Neuron (in vitro differentiated cells): ENCODE measurements around the gene ASS1.

Experiments used
- H2AFZ ChIP-seq: one replicate; pipeline ENCODE4 v1.6.1; 2013; ENCODE audit warnings: low read depth, mild to moderate bottlenecking, inconsistent platforms, low read length, moderate library complexity
- H3K27me3 ChIP-seq: one replicate; pipeline ENCODE4 v1.6.1; 2013; ENCODE audit warnings: low read length; ENCODE audit not compliant: insufficient read depth
- H3K36me3 ChIP-seq: one replicate; pipeline ENCODE4 v1.6.1; 2013; ENCODE audit warnings: low read length; ENCODE audit not compliant: insufficient read depth
- H3K4me1 ChIP-seq: one replicate; pipeline ENCODE4 v1.6.1; 2013; ENCODE audit warnings: low read length; ENCODE audit not compliant: insufficient read depth
- H3K4me3 ChIP-seq: 2 replicates; pipeline ENCODE4 v1.5.1; 2013; ENCODE audit warnings: mild to moderate bottlenecking, low read length, moderate library complexity
- H3K9me3 ChIP-seq: one replicate; pipeline ENCODE4 v1.6.1; 2013; ENCODE audit warnings: low read length

The ASS1 gene

GRCh38 chr9:130424595-130425454 lies 19.9 kb upstream of the ASS1 start:
- H3K9me3 ChIP-seq: no peaks in the 10 kb centered on the region
- peaks cover 40% of the 10 kb centered on the region for H3K27me3 ChIP-seq
- no peaks in the 10 kb centered on the region for H3K36me3 ChIP-seq
- H2AFZ ChIP-seq: no peak overlapping the region
- H3K4me1 ChIP-seq: no peaks in the 10 kb centered on the region
- H3K4me3 ChIP-seq: no peak overlapping the region

DNA sequence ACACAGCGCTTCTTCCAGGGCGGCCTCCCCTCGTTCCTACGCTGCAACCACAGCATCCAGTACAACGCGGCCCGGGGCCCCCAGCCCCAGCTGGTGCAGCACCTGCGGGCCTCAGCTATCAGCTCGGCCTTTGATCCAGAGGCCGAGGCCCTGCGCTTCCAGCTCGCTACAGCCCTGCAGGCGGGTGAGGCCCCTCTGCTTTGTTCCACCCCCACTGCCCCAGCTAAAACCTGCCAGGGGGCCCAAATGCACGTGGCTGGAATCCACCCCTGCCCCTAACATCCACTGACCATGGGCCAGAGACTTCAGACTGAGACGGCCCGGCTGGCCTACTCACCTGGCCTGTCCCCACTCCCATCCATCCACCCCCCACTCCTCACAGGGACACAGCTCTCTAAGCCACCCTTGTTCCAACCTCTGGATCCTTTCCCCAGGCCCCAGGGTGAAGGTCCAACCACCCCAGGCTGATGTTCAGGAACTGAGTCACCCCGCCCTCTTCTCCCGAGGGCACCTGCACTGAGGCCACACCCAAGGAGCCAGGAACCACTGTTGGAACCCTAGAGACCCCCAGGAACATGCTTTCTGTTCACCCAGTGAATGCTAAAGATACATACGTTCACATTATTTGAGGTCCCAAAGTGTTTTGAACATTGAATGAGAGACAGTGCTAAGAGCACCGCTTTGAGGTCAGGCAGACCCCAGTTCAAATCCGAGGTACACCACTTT lies 18.9 kb upstream of the ASS1 start:
- H3K36me3 ChIP-seq: no peaks in the 10 kb centered on the region
- H3K27me3 ChIP-seq: peaks cover 46% of the 10 kb centered on the region

DNA sequence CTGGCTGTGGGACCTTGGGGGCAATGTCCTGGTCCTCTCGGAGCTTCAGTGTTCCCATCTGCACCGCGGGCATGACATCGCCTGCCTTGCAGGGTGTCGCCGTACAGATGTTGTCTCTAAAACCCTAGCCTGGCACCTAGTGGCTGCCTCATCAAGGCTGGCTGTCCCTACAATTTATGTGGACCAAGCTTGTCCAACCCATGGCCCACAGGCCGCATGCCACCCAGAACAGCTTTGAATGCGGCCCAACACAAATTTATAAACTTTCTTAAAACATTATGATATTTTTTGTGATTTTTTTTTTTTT lies 18.3 kb upstream of the ASS1 start:
- no peak overlapping the region for H2AFZ ChIP-seq
- H3K9me3 ChIP-seq: no peaks in the 10 kb centered on the region
- no peak overlapping the region for H3K4me3 ChIP-seq
- peaks cover 43% of the 10 kb centered on the region for H3K27me3 ChIP-seq
- H3K36me3 ChIP-seq: no peaks in the 10 kb centered on the region
- no peaks in the 10 kb centered on the region for H3K4me1 ChIP-seq

More for the DNA sequence above, 18.9 kb upstream of the ASS1 start:
- Histone ChIP-seq H2AFZ (no peak overlapping the region), H3K4me1 (no peaks in the 10 kb centered on the region), H3K9me3 (no peaks in the 10 kb centered on the region), H3K4me3 (no peak overlapping the region)

DNA sequence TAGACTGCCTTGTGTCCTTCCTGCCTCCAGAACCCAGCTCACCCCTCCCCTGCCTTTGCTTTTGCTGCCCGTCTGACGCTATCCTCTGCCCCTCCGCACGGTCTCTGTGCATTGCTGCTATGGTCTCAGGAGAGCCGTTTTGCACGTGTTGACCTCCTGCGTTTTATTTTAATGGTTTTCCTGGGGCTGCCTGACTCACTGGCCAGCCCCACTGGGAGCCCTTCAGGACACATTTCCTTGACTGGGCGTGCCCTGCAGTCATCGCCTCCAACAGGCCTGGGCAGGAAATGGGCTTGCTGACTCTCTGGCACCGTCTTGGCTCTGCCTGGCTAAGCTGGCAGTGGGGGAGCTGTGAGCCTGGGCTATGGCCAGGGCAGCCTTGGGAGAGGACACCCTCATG lies 17.9 kb upstream of the ASS1 start:
- no peaks in the 10 kb centered on the region for H3K9me3 ChIP-seq
- H3K4me1 ChIP-seq: no peaks in the 10 kb centered on the region
- peaks cover 43% of the 10 kb centered on the region for H3K27me3 ChIP-seq
- H2AFZ ChIP-seq: no peak overlapping the region
- no peak overlapping the region for H3K4me3 ChIP-seq
- no peaks in the 10 kb centered on the region for H3K36me3 ChIP-seq

GRCh38 chr9:130427326-130427725 lies 17.4 kb upstream of the ASS1 start:
- no peaks in the 10 kb centered on the region for H3K4me1 ChIP-seq
- H3K27me3 ChIP-seq: peaks cover 43% of the 10 kb centered on the region
- H3K36me3 ChIP-seq: no peaks in the 10 kb centered on the region
- H3K4me3 ChIP-seq: no peak overlapping the region
- no peak overlapping the region for H2AFZ ChIP-seq
- H3K9me3 ChIP-seq: no peaks in the 10 kb centered on the region

- H2AFZ ChIP-seq: no peak overlapping the region
- H3K4me3 ChIP-seq: no peak overlapping the region
- peaks cover 45% of the 10 kb centered on the region for H3K27me3 ChIP-seq
- no peaks in the 10 kb centered on the region for H3K4me1 ChIP-seq
- no peaks in the 10 kb centered on the region for H3K9me3 ChIP-seq
- H3K36me3 ChIP-seq: no peaks in the 10 kb centered on the region
These were observed 16.6 kb upstream of the ASS1 start for GRCh38 chr9:130428086-130428665.

DNA sequence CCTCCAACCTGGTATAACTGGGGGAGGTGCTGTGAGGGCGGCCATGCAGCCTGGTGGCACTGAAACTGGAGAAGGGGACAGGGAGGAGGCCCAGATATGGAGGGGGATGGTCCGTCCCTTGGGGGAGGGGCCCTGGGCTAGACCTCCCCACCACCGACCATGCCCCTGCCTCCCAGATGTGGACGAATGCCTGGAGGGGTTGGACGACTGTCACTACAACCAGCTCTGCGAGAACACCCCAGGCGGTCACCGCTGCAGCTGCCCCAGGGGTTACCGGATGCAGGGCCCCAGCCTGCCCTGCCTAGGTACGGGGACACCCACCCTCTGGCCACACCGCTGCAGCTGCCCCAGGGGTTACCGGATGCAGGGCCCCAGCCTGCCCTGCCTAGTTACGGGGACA lies 15.4 kb upstream of the ASS1 start:
- H3K4me1 ChIP-seq: peaks cover 2% of the 10 kb centered on the region
- H3K27me3 ChIP-seq: peaks cover 53% of the 10 kb centered on the region
- no peak overlapping the region for H2AFZ ChIP-seq
- no peaks in the 10 kb centered on the region for H3K36me3 ChIP-seq
- no peaks in the 10 kb centered on the region for H3K9me3 ChIP-seq
- no peak overlapping the region for H3K4me3 ChIP-seq

- Histone ChIP-seq H2AFZ (no peak overlapping the region), H3K36me3 (no peaks in the 10 kb centered on the region), H3K4me1 (peaks cover 2% of the 10 kb centered on the region), H3K27me3 (peaks cover 56% of the 10 kb centered on the region), H3K4me3 (no peak overlapping the region), H3K9me3 (no peaks in the 10 kb centered on the region)
These were observed 14.9 kb upstream of the ASS1 start for GRCh38 chr9:130429831-130430230.

DNA sequence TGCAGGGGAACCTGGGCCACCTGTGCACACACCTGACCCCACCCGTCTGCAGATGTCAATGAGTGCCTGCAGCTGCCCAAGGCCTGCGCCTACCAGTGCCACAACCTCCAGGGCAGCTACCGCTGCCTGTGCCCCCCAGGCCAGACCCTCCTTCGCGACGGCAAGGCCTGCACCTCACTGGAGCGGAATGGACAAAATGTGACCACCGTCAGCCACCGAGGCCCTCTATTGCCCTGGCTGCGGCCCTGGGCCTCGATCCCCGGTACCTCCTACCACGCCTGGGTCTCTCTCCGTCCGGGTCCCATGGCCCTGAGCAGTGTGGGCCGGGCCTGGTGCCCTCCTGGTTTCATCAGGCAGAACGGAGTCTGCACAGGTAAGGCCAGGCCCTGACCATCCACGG lies 14.5 kb upstream of the ASS1 start:
- Histone ChIP-seq H3K4me1 (peaks cover 2% of the 10 kb centered on the region), H3K9me3 (no peaks in the 10 kb centered on the region), H3K4me3 (no peak overlapping the region), H3K36me3 (no peaks in the 10 kb centered on the region), H3K27me3 (peaks cover 57% of the 10 kb centered on the region), H2AFZ (no peak overlapping the region)

DNA sequence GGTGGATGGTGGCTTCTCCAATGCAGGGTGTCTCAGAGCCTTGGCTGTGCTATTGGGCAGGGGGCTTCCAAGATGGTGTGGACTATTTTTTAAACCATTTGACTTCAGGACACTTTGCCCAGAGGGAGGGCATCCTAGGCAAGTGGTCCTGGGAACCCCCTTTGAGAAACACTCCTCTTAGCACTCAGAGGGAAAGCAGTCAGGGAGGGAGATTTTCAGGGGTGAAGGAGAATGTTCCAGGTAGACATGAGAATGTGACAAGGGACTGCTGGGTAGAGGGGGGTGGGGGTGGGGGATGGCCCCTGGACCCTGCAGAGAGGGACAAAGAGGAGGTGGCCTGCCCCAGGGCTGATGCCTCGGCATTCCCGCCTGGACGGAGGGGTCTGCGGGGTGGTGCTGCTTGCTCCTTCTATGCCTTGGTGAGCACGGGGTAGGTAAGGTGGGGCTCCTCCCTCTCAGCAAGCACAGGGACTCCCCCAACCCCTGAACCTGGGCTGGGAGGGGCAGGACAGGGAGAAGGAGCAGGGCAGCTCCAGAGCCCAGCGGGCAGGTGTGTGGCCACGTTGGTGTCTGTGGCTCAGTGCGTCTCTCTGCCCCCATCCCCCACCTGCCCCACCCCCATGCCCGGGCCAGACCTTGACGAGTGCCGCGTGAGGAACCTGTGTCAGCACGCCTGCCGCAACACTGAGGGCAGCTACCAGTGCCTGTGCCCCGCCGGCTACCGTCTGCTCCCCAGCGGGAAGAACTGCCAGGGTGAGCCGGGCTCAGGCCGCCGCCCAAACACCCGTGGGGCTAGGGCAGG lies 13.8 kb upstream of the ASS1 start:
- peaks cover 2% of the 10 kb centered on the region for H3K4me1 ChIP-seq
- no peaks in the 10 kb centered on the region for H3K9me3 ChIP-seq
- H3K4me3 ChIP-seq: no peak overlapping the region
- no peaks in the 10 kb centered on the region for H3K36me3 ChIP-seq
- no peak overlapping the region for H2AFZ ChIP-seq
- peaks cover 59% of the 10 kb centered on the region for H3K27me3 ChIP-seq

DNA sequence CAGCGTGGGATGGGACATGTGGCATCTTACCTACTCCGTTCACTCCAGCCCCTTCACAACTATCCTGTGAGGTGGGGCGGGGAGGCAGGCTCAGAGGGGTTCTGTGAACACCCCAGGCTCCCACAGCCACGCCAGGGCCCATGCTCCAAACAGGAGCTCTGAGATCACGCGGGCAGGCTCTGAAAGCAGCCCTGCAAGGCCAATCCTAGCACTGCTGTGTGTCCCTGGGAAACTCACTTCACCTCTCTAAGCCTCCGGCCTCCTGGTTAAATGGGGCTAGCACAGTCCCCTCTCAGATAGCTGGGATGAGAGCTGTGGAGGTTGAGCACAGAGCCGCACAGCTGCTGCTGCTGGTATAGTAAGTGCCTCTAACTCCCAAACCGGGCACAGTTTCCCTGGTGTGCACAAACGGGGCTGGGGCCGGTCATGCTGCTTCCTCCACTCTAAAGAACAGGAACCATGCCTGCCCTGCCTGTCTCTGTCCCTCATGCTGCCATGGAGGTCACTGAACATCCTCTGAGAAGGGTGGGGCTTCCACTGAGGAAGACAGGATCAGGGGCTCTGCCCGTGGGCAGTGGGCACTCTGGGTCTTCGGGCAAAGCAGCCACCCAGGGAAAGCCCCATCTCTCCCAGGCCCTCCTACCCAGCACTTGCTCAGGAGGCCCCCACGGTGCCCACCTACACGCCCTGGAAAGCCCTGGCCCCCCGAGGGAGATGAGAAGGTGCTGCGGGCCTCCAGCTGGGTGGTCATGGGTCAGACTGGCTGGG lies 13.0 kb upstream of the ASS1 start:
- Histone ChIP-seq H3K36me3 (no peaks in the 10 kb centered on the region), H2AFZ (no peak overlapping the region), H3K4me3 (no peak overlapping the region), H3K9me3 (no peaks in the 10 kb centered on the region), H3K27me3 (peaks cover 59% of the 10 kb centered on the region), H3K4me1 (peaks cover 2% of the 10 kb centered on the region)

- H2AFZ ChIP-seq: no peak overlapping the region
- H3K9me3 ChIP-seq: no peaks in the 10 kb centered on the region
- H3K27me3 ChIP-seq: peaks cover 63% of the 10 kb centered on the region
- H3K4me1 ChIP-seq: peaks cover 2% of the 10 kb centered on the region
- H3K4me3 ChIP-seq: no peak overlapping the region
- no peaks in the 10 kb centered on the region for H3K36me3 ChIP-seq
These were observed 12.4 kb upstream of the ASS1 start for GRCh38 chr9:130432362-130432761.
